Activated CD8-positive, alpha-beta memory T cell treated with anti-CD3 and anti-CD28 coated beads for 1 hour (primary cell): ENCODE data around the gene ABCD4.
A peak's percentile ranks its signal among the peaks of the same experiment; 100 is the strongest.
"Not testable (repeated sequence)": the region's sequence is repeated elsewhere in the genome, so short reads cannot be mapped to it uniquely, and the experiment has no call there.

Source experiments
- DNase-seq, 2 donors: peaks; one replicate each; pipeline ENCODE4 v3.0.0-alpha.2; 2020; ENCODE audit warnings: low read depth in 1 of 2; ENCODE audit errors: extremely low read depth in 1 of 2

ABCD4 gene

GRCh38 chr14:74302634-74303569 lies at the start of gene ABCD4:
ABCD4 (minus strand) TSS chr14:74302934; CDS start chr14:74302912, 22 bp downstream.
- DNase-seq: peak; percentile 58 to 69

- no peak for DNase-seq
Measured at GRCh38 chr14:74350928-74351323, 48.2 kb upstream of the ABCD4 start.

GRCh38 chr14:74350211-74350927 lies 47.6 kb upstream of the ABCD4 start:
- no peak for DNase-seq

- DNase-seq: no peak
Measured at GRCh38 chr14:74349757-74350156, 47.0 kb upstream of the ABCD4 start.

- DNase-seq: no peak
Measured at GRCh38 chr14:74348735-74349463, 46.2 kb upstream of the ABCD4 start.

GRCh38 chr14:74348241-74348734 lies 45.6 kb upstream of the ABCD4 start, which contains the start of gene VRTN:
VRTN (plus strand) TSS chr14:74348471; CDS start chr14:74356784, 8,313 bp downstream.
- no peak for DNase-seq

GRCh38 chr14:74347795-74348100 lies 45.0 kb upstream of the ABCD4 start:
- DNase-seq: no peak

- no peak for DNase-seq
Measured at GRCh38 chr14:74347097-74347794, 44.5 kb upstream of the ABCD4 start.

GRCh38 chr14:74346341-74346740 lies 43.6 kb upstream of the ABCD4 start:
- no peak for DNase-seq

- DNase-seq: no peak
Measured at GRCh38 chr14:74333909-74334308, 31.2 kb upstream of the ABCD4 start.

GRCh38 chr14:74329950-74330552 lies 27.3 kb upstream of the ABCD4 start:
- not testable (repeated sequence) for DNase-seq

GRCh38 chr14:74326369-74327152 lies 23.8 kb upstream of the ABCD4 start:
- DNase-seq: no peak

GRCh38 chr14:74325446-74325845 lies 22.7 kb upstream of the ABCD4 start:
- no peak for DNase-seq

GRCh38 chr14:74324931-74325361 lies 22.2 kb upstream of the ABCD4 start:
- no peak for DNase-seq

GRCh38 chr14:74314576-74314975 lies 11.8 kb upstream of the ABCD4 start:
- no peak for DNase-seq

- DNase-seq: no peak
Measured at GRCh38 chr14:74313601-74314000, 10.9 kb upstream of the ABCD4 start.

GRCh38 chr14:74312161-74312560 lies 9.4 kb upstream of the ABCD4 start:
- no peak for DNase-seq

GRCh38 chr14:74309125-74310022 lies 6.6 kb upstream of the ABCD4 start:
- no peak for DNase-seq
